GM18505 (cell line): Measurements from ENCODE around the gene TM9SF4.

Experiments
- ATAC-seq: cut with Tn5 transposase; IDR thresholded peaks from one replicate; pipeline ENCODE4 v1.9.1; 2021; ENCODE audit not compliant: unreplicated experiment
- POLR2A ChIP-seq: IDR thresholded peaks from 4 replicates; pipeline ENCODE4 v1.6.1; 2011; ENCODE audit warnings: borderline replicate concordance; ENCODE audit not compliant: insufficient read depth, insufficient read length; ENCODE audit errors: extremely low read depth

The TM9SF4 gene, protein sequence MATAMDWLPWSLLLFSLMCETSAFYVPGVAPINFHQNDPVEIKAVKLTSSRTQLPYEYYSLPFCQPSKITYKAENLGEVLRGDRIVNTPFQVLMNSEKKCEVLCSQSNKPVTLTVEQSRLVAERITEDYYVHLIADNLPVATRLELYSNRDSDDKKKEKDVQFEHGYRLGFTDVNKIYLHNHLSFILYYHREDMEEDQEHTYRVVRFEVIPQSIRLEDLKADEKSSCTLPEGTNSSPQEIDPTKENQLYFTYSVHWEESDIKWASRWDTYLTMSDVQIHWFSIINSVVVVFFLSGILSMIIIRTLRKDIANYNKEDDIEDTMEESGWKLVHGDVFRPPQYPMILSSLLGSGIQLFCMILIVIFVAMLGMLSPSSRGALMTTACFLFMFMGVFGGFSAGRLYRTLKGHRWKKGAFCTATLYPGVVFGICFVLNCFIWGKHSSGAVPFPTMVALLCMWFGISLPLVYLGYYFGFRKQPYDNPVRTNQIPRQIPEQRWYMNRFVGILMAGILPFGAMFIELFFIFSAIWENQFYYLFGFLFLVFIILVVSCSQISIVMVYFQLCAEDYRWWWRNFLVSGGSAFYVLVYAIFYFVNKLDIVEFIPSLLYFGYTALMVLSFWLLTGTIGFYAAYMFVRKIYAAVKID

DNA sequence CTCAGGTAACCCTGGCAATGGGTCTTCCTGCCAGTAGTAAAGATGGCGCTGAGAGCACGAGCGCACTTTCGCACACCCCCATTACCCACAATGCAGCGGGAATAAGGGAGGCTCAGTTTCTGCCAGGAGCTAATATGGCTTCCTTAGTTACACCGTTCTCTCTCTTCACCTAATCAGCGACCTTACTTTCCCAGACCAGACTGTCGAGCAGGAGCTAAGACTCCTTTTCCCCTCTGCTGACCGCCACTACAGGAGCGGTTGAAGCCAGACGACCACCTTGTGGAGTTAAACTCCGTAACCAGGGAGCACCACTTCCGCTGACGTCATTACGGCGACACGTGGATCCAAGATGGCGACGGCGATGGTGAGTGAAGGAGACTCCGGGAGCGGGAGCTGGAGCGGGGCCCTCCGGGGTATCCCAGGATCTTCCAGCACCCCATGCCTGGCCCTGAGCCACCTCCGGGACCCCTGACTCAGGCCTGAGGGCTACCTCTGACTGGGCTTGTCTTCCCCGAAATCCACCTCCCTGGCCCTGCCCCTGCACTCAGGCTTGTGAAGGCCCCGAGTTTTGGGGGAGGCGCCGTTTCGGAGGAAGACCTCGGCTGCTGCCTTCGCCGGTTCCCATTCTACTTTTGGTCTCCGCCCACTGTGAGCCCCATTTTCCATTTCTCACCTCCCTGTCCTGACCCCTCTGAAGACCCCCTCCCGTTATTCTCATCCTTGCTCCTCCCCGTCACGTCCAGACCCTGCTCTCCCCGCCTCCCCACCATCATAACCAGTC lies at the start of gene TM9SF4:
TM9SF4 (plus strand) TSS at position 323 of the 781 bp plus-strand sequence; CDS start at position 350, 27 bp downstream.
- peak; percentile 86 for TF ChIP-seq POLR2A

DNA sequence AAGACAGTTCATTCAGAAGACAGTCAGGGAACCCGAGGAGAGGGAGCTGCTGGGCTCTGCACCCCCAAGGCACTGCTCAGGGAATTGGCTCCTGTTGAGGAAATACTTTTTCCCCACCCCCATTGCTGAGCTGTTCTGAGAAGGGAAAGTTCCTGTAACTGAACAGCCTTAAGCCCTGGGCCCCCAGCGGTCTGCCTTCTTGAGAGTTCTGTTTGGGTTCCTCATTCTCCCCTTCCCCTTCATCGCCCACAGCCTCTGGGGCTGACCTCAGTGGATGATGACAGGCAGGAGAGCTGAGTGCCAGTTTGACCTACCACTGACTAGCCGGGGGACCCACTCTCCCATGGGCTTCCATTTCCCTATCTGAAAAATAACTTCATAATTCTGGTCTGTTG lies 46.7 kb upstream of the TM9SF4 start:
- no peak for TF ChIP-seq POLR2A

More for the DNA sequence above, at the start of gene TM9SF4:
- peak; percentile 84 for ATAC-seq

DNA sequence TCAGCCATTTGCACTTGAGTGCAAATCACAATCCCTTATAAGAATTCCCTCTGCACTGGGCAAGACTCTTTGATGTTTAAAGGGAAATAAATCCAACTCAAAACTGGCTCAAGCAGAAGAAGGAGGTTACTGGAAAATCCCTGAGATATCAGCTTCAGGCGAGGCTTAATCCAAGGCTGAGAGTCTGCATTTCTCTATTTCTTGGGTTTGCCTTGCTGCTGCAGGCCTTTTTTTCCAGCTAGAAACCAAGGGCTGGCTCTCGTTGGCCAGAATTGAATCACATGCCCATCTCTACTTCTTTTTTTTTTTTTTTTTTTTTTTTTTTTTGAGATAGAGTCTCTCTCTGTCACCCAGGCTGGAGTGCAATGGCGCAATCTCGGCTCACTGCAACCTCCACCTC lies 45.8 kb upstream of the TM9SF4 start:
- no peak for ATAC-seq
- TF ChIP-seq POLR2A = no peak

More for the DNA sequence above, 46.7 kb upstream of the TM9SF4 start:
- no peak for ATAC-seq

DNA sequence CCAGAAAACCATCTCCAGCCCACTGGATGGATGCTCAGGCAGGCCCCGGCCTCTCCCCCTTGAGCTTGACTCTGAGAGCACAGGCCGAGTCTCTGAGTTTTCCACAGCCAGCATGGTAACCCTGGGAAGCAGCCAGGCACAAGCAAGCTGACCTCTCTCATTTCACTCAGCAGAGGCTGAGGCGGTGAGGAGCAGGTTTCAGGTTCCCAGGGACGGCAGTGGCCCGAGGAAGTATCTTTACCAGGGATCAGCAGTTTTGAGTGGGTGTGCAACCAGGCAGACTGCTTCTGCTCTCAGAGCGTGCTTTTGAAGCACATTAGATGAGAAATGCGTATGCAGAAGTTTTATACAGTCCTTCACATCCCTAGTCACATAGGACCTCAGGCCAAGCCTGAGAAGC lies 44.8 kb upstream of the TM9SF4 start:
- ATAC-seq = no peak
- no peak for TF ChIP-seq POLR2A

DNA sequence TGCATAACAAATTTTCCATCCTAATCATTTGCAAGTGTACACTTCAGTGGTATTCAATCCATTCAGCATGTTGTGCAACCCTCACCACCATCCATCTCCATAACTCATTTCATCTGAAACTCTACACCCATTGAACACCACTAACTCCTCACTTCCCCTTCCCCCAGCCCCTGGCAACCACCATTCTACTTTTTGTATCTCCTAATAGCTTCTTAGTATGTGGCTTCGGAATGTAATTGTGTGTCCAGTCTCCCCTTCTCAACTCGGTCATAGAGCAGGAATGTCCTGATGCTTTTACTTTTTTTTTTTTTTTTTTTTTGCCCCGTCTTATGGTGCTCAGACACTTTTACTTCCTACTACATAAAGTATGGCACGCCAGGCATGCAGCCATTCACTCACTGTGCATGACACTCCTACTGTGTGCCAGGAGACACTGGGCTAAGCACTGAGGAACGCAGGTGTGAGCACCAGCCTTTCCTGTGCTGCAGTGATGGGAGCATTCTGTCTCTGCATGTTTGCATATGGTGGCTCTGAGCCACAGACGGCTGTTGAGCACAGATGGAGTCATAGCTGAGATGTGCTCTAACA lies 42.2 kb upstream of the TM9SF4 start:
- TF ChIP-seq POLR2A = no peak
- no peak for ATAC-seq

DNA sequence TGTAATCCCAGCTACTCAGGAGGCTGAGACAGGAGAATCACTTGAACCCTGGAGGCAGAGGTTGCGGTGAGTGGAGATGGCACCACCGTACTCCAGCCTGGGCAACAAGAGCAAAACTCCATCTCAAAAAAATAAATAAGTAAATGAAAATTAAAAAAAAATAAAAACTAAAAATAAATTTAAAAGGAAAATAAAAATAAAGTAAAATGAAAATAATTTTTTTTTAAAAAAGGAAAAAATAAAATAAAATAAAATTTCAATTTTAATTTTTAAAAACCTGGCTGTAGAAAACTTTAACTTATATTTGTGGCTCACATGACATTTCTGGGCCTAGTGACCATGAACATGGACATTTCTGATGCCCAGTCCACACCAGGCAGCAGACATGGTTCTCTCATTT lies 41.3 kb upstream of the TM9SF4 start:
- ATAC-seq = no peak
- TF ChIP-seq POLR2A = no peak

DNA sequence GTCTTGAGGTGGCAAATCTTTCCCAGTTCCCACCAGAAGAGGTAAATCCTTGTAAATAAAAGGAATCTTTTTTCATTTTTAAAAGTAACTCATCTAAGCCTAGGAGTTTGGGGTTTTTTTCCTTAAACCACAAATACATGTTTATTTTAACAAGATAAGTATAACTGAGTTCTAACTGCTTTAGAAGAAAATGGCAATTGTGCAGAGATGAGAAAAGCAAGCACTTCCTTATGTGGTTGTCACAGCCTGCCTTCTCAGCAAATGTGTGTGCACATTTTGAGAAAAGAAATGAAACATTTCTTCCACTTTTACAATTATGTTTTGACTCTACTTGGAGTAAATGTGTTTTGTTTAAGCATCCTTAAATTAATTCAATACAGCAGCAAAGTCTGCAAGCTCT lies 39.8 kb upstream of the TM9SF4 start:
- TF ChIP-seq POLR2A = no peak
- no peak for ATAC-seq

DNA sequence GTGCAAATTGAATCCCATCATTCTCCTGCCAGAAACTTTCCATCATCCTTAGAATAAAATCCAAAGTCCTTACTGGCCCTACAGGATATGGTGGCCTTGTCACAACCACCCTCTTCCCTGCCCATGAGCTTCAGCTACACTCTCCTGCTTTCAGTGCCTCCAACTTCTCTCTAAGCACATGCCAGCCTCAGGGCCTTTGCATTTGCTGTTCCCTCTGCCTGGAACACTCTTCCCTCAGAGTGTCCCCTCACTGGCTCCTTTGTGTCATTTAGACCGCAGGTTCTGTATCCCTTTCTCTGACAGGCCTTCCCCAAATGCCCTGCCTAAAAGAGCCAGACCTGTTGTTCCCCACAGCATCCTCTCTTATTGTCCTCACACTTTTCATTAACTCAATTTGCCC lies 39.2 kb upstream of the TM9SF4 start:
- TF ChIP-seq POLR2A = no peak
- no peak for ATAC-seq

DNA sequence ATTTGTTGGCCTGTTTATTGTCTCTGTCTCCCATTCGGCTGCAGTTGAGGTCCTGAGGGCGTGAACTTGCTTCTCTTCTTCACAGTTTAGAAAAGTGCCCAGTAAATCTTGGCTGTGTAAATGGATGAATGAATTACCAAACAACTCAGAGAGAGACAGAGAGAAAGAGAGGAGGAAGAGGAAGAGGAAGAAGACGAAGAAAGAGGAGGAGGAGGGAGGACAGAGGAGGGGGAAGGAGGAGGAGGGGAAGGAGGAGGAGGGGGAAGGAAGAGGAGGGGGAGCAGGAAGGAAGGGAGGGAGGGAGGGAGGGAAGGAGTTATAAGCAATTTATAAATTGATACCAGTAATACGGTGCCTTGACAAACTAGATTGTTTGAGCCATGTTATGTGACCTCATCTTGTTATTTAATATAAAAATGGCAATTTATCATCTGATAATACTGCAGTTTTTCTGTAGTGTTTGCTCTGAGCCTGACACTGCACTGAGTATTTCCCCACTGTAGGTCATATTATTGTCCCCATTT lies 38.8 kb upstream of the TM9SF4 start:
- no peak for ATAC-seq
- no peak for TF ChIP-seq POLR2A

DNA sequence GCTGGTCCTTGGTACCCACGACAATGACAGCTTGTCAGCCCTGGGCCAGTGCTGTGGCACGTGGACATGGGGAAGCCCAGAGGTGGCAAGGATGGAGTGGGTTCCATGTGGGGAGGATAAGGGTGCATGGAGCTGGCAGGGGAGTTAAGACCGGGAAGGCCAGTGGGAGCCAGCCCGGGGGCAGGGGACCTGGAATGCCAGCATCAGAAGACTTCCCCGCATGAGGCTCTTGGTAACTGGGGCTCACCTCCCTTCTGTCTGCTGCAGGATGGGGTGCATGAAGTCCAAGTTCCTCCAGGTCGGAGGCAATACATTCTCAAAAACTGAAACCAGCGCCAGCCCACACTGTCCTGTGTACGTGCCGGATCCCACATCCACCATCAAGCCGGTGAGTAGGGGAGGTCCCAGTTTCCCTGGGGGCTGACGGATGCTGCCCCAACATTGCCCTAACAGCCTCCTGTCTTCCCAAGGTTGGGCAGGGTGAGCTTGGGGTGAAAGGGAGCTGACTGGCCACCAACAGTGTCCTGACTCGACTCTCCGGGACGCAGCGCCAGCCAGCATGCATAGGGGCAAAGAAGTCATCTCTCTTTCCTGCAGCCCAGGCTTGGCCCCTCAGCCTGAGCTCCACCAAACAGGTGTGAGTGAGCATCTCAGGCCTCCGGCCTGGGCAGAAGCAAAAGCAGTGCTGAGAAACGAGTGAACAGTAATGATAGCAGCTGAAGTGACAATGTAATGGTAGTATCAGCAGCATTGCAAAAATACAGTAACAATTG lies 37.9 kb upstream of the TM9SF4 start:
- TF ChIP-seq POLR2A = no peak
- ATAC-seq = no peak

DNA sequence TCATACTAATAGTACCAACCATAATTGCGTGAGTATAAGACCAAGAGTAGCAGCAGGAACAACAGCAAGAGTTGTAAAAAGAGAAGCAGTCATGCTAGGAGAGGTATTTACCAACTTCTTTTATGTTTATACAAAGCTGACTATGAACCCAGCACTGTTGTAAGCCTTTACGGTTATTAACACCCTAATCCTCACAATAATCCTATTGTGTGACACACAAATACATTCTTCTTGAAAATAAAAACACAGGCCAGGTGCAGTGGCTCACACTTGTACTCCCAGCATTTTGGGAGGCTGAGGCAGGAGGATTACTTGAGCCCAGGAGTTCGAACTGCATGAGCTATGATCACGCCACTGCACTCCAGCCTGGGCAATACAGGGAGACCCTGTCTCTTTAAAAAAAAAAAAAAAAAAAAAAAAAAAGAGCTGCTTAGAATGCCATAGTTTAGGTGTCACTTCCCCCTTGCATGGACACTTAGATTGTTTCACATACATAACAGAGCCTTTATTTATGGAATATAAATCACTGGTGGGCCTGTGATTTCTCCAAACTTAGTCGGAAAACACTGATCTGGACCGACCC lies 37.3 kb upstream of the TM9SF4 start:
- ATAC-seq = no peak
- no peak for TF ChIP-seq POLR2A

DNA sequence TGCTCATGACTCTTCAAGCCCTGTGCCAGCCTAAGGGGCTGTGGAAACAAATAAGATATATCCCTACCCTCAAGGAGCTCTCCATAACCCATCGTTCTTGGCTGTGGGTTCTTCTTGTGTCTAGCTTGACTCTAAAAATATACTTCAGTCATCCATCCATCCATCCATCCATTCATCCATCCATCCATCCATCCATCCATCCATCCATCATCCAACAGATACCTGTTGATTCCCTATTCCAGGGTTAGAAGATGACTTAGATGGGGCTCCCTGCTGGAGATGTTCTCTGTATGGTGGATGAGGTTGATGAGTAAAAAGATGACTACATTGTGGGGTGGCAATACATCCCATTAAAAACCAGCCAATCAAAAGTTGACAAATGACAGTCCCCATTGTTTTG lies 34.0 kb upstream of the TM9SF4 start:
- TF ChIP-seq POLR2A = no peak
- ATAC-seq = no peak
